GM21619 (cell line): Measurements from ENCODE around the gene PNPLA5.
"Not testable (repeated sequence)": the region's sequence is repeated elsewhere in the genome, so short reads cannot be mapped to it uniquely, and the experiment has no call there.

ENCODE experiments used
- ATAC-seq: cut with Tn5 transposase; IDR thresholded peaks from one replicate; pipeline ENCODE4 v1.9.1; 2021; ENCODE audit not compliant: unreplicated experiment

The PNPLA5 gene

GRCh38 chr22:43882122-43882767 lies 9.6 kb downstream of the PNPLA5 start:
- no peak for ATAC-seq

- ATAC-seq = no peak
Measured at GRCh38 chr22:43881091-43882061, 10.4 kb downstream of the PNPLA5 start.

- no peak for ATAC-seq
Measured at GRCh38 chr22:43880541-43880991, 11.2 kb downstream of the PNPLA5 start.

- no peak for ATAC-seq
Measured at GRCh38 chr22:43879901-43880540, 11.8 kb downstream of the PNPLA5 start.

- ATAC-seq = no peak
Measured at GRCh38 chr22:43878831-43879550, 12.8 kb downstream of the PNPLA5 start.

- no peak for ATAC-seq
Measured at GRCh38 chr22:43878079-43878795, 13.6 kb downstream of the PNPLA5 start.

- ATAC-seq = no peak
Measured at GRCh38 chr22:43876866-43877509, 14.8 kb downstream of the PNPLA5 start.

GRCh38 chr22:43869799-43870198 lies 22.0 kb downstream of the PNPLA5 start:
- no peak for ATAC-seq

- ATAC-seq = not testable (repeated sequence)
Measured at GRCh38 chr22:43869001-43869400, 22.8 kb downstream of the PNPLA5 start.

GRCh38 chr22:43867839-43868635 lies 23.8 kb downstream of the PNPLA5 start:
- no peak for ATAC-seq

- no peak for ATAC-seq
Measured at GRCh38 chr22:43862882-43863202, 29.0 kb downstream of the PNPLA5 start.

- no peak for ATAC-seq
Measured at GRCh38 chr22:43862074-43862881, 29.5 kb downstream of the PNPLA5 start, which contains the start of gene SULT4A1. Gene SULT4A1 (minus strand): TSS chr22:43862513. CDS start chr22:43862382, 131 bp downstream.

- ATAC-seq = no peak
Measured at GRCh38 chr22:43861529-43861928, 30.3 kb downstream of the PNPLA5 start.

GRCh38 chr22:43860831-43861230 lies 31.0 kb downstream of the PNPLA5 start:
- no peak for ATAC-seq

- no peak for ATAC-seq
Measured at GRCh38 chr22:43860126-43860525, 31.7 kb downstream of the PNPLA5 start.

- no peak for ATAC-seq
Measured at GRCh38 chr22:43859621-43860020, 32.2 kb downstream of the PNPLA5 start.

- no peak for ATAC-seq
Measured at GRCh38 chr22:43859176-43859575, 32.6 kb downstream of the PNPLA5 start.
